ENCODE data around the gene PRCD. TPM values are rescaled to one million over a fixed set of nuclear protein-coding genes. Genes with fewer than 3 reads are reported as not detected.
"Not testable (repeated sequence)": the region's sequence is repeated elsewhere in the genome, so short reads cannot be mapped to it uniquely, and the experiment has no call there.

The PRCD gene
- polyA plus RNA-seq, 1 donor (not counting 4 experiments of a cell fraction or from before 2014, with no cell fraction given) = 1.2 TPM

DNA sequence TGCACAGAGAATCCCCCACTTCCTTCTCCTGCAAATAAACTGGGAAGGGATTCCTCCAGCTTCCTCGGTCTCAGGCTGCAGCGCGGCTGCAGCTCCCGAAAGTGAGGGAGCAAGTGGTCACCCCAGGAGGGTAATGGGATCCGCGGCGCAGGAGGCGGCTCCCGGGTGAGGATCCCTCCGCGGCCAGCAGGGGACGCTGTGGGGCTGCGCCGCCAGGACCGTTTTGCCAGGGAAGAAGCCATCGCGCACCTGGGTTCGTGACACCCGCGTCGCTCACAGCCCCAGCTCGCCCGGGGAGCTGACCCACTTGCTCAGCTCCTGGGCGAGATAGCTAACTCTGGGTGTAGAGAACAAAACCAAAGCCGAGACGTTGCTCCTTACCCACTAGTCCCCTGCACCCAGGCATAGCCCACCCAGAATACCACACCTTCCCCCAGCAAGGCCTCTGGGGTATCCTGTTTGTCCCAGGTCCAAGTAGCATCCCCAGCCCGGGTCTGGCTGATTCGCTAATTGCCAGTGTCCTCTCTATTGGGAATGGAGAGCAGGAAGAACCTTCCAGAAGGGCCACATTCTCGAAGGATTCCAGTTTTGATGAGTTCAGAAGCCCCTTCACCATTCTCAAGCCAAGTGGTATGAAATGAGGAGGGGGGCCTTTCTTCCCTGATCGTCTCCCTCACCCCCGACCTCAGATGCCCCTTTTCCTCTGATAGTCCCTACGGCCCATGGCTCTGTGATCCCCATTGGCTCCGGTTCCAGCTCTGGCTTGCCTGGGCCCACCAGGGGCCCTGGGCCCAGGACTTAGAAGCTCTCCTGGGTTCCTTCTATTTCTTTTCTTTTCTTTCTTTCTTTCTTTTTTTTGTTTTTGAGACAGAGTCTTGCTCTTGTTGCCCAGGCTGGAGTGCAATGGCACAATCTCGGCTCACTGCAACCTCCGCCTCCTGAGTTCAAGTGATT lies 16.5 kb upstream of the PRCD start:
- H3K4me1 ChIP-seq (ENCODE audit: control insufficient read depth, extremely low read depth, insufficient read depth, low read length) = peaks cover 12% of the 10 kb centered on the region
- no peaks in the 10 kb centered on the region for H4K20me1 ChIP-seq (ENCODE audit: control insufficient read depth, extremely low read depth, insufficient read depth, low read length)
- peak overlapping the region; percentile 54 for H3K4me2 ChIP-seq (ENCODE audit: control insufficient read depth, extremely low read depth, insufficient read depth, low read depth, low read length)
- H3K9me3 ChIP-seq (ENCODE audit: control insufficient read depth, low read depth, low read length) = no peaks in the 10 kb centered on the region
- H3K36me3 ChIP-seq (ENCODE audit: control insufficient read depth in 2 of 2, extremely low read depth in 1 of 2, insufficient read depth in 2 of 2, low read length in 2 of 2) = no peaks in the 10 kb centered on the region
- no peak overlapping the region for H3K27ac ChIP-seq (ENCODE audit: control insufficient read depth, insufficient read depth, low read length)
- dilution Hi-C loops (cut with MboI; ENCODE audit: extremely low pct_ligation_motif_present, low sequenced_read_pairs) = no loop called here
- peak overlapping the region; percentile 33 for H2AFZ ChIP-seq (ENCODE audit: control insufficient read depth, low read length)
- H3K27me3 ChIP-seq (ENCODE audit: control insufficient read depth, extremely low read depth, insufficient read depth, low read length) = no peaks in the 10 kb centered on the region
- H3K9me1 ChIP-seq (ENCODE audit: control insufficient read depth, extremely low read depth, insufficient read depth, low read length) = no peaks in the 10 kb centered on the region
- FAIRE-seq (peak; percentile 13), DNase-seq (ENCODE audit: low read depth, low spot score) (no peak)
- no peak overlapping the region for H3K9ac ChIP-seq (ENCODE audit: control insufficient read depth, extremely low read depth, insufficient read depth, low read length)
- TF ChIP-seq, protein P1, sequence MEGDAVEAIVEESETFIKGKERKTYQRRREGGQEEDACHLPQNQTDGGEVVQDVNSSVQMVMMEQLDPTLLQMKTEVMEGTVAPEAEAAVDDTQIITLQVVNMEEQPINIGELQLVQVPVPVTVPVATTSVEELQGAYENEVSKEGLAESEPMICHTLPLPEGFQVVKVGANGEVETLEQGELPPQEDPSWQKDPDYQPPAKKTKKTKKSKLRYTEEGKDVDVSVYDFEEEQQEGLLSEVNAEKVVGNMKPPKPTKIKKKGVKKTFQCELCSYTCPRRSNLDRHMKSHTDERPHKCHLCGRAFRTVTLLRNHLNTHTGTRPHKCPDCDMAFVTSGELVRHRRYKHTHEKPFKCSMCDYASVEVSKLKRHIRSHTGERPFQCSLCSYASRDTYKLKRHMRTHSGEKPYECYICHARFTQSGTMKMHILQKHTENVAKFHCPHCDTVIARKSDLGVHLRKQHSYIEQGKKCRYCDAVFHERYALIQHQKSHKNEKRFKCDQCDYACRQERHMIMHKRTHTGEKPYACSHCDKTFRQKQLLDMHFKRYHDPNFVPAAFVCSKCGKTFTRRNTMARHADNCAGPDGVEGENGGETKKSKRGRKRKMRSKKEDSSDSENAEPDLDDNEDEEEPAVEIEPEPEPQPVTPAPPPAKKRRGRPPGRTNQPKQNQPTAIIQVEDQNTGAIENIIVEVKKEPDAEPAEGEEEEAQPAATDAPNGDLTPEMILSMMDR (optimal IDR thresholded peaks at IDR 0.05 in 1 of 3, IDR thresholded peaks at IDR 0.05 in 1 of 3, conservative IDR thresholded peaks at IDR 0.05 in 1 of 3; ENCODE audit: extremely low read depth in 1 of 3, insufficient read depth in 2 of 3, low read length in 3 of 3) = peak; percentile 87 to 100 (median 100)
- TF ChIP-seq EZH2 (IDR thresholded peaks at IDR 0.05; ENCODE audit: low read length) = no peak
- no peak overlapping the region for H3K4me3 ChIP-seq (ENCODE audit: control insufficient read depth in 2 of 3, extremely low read depth in 1 of 3, insufficient read depth in 2 of 3, low read depth in 1 of 3, low read length in 3 of 3)
- H3K79me2 ChIP-seq (ENCODE audit: control insufficient read depth, insufficient read depth, low read length) = no peaks in the 10 kb centered on the region

- no peak for TF ChIP-seq EZH2 (IDR thresholded peaks at IDR 0.05; ENCODE audit: low read length)
- TF ChIP-seq, protein P1 (optimal IDR thresholded peaks at IDR 0.05 in 1 of 3, IDR thresholded peaks at IDR 0.05 in 1 of 3, conservative IDR thresholded peaks at IDR 0.05 in 1 of 3; ENCODE audit: extremely low read depth in 1 of 3, insufficient read depth in 2 of 3, low read length in 3 of 3) = no peak
- Histone ChIP-seq H4K20me1 (ENCODE audit: control insufficient read depth, extremely low read depth, insufficient read depth, low read length) (no peaks in the 10 kb centered on the region), H3K27me3 (ENCODE audit: control insufficient read depth, extremely low read depth, insufficient read depth, low read length) (no peaks in the 10 kb centered on the region), H3K4me1 (ENCODE audit: control insufficient read depth, extremely low read depth, insufficient read depth, low read length) (peaks cover 22% of the 10 kb centered on the region), H3K4me2 (ENCODE audit: control insufficient read depth, extremely low read depth, insufficient read depth, low read depth, low read length) (no peak overlapping the region), H3K36me3 (ENCODE audit: control insufficient read depth in 2 of 2, extremely low read depth in 1 of 2, insufficient read depth in 2 of 2, low read length in 2 of 2) (no peaks in the 10 kb centered on the region), H3K9me1 (ENCODE audit: control insufficient read depth, extremely low read depth, insufficient read depth, low read length) (no peaks in the 10 kb centered on the region), H3K9me3 (ENCODE audit: control insufficient read depth, low read depth, low read length) (no peaks in the 10 kb centered on the region), H3K4me3 (ENCODE audit: control insufficient read depth in 2 of 3, extremely low read depth in 1 of 3, insufficient read depth in 2 of 3, low read depth in 1 of 3, low read length in 3 of 3) (no peak overlapping the region), H3K79me2 (ENCODE audit: control insufficient read depth, insufficient read depth, low read length) (no peaks in the 10 kb centered on the region), H3K27ac (ENCODE audit: control insufficient read depth, insufficient read depth, low read length) (no peak overlapping the region), H3K9ac (ENCODE audit: control insufficient read depth, extremely low read depth, insufficient read depth, low read length) (no peak overlapping the region), H2AFZ (ENCODE audit: control insufficient read depth, low read length) (no peak overlapping the region)
- DNase-seq (ENCODE audit: low read depth, low spot score) (no peak), FAIRE-seq (no peak)
- dilution Hi-C loops (cut with MboI; ENCODE audit: extremely low pct_ligation_motif_present, low sequenced_read_pairs) = no loop called here
These were observed 15.0 kb upstream of the PRCD start for GRCh38 chr17:76524598-76525512.

- H3K27me3 ChIP-seq (ENCODE audit: control insufficient read depth, extremely low read depth, insufficient read depth, low read length); H4K20me1 ChIP-seq (ENCODE audit: control insufficient read depth, extremely low read depth, insufficient read depth, low read length); DNase-seq (ENCODE audit: low read depth, low spot score); dilution Hi-C loops (cut with MboI; ENCODE audit: extremely low pct_ligation_motif_present, low sequenced_read_pairs); H3K36me3 ChIP-seq (ENCODE audit: control insufficient read depth in 2 of 2, extremely low read depth in 1 of 2, insufficient read depth in 2 of 2, low read length in 2 of 2); H3K9me1 ChIP-seq (ENCODE audit: control insufficient read depth, extremely low read depth, insufficient read depth, low read length); H3K9ac ChIP-seq (ENCODE audit: control insufficient read depth, extremely low read depth, insufficient read depth, low read length); FAIRE-seq; H3K79me2 ChIP-seq (ENCODE audit: control insufficient read depth, insufficient read depth, low read length); H3K4me3 ChIP-seq (ENCODE audit: control insufficient read depth in 2 of 3, extremely low read depth in 1 of 3, insufficient read depth in 2 of 3, low read depth in 1 of 3, low read length in 3 of 3); H2AFZ ChIP-seq (ENCODE audit: control insufficient read depth, low read length); H3K27ac ChIP-seq (ENCODE audit: control insufficient read depth, insufficient read depth, low read length); H3K4me2 ChIP-seq (ENCODE audit: control insufficient read depth, extremely low read depth, insufficient read depth, low read depth, low read length); H3K9me3 ChIP-seq (ENCODE audit: control insufficient read depth, low read depth, low read length): not testable (repeated sequence)
- peaks cover 28% of the 10 kb centered on the region for H3K4me1 ChIP-seq (ENCODE audit: control insufficient read depth, extremely low read depth, insufficient read depth, low read length)
These were observed 14.4 kb upstream of the PRCD start for GRCh38 chr17:76525513-76525833.

Data from keratinocyte (primary cell).